Activated B cell treated with CpG ODN at 0.5 μM for 24 hours (primary cell): ENCODE data around the gene PCDHGA1. TPM values are rescaled to one million over a fixed set of nuclear protein-coding genes. Genes with fewer than 3 reads are reported as not detected.
"Not testable (repeated sequence)": the region's sequence is repeated elsewhere in the genome, so short reads cannot be mapped to it uniquely, and the experiment has no call there.

Experiments used
- ATAC-seq: fragments of 200-7000 bp; cut with Tn5 transposase; one replicate; pipeline ENCODE4 v1.10.0; 2021; ENCODE audit warnings: low read depth, mild to moderate bottlenecking, moderate library complexity
- CTCF ChIA-PET: fragments of 350-600 bp; sonication (Branson Sonifier 250); formaldehyde crosslinking; loops from one replicate; lab custom pipeline; 2021; ENCODE audit warnings: antibody characterized with exemption; lab: Charles Lee
- POLR2A ChIA-PET: fragments of 350-600 bp; sonication (Branson Sonifier 250); formaldehyde crosslinking; loops from one replicate; lab custom pipeline; 2021; ENCODE audit warnings: antibody characterized with exemption; lab: Charles Lee
- DNase-seq: peaks from one replicate; pipeline ENCODE4 v3.0.0; 2022
- H3K27ac Mint-ChIP-seq: one replicate; pipeline ENCODE4 v1.8.0; 2020; ENCODE audit warnings: mixed read lengths
- H3K27me3 Mint-ChIP-seq: one replicate; pipeline ENCODE4 v1.8.0; 2021; ENCODE audit warnings: mixed read lengths
- H3K36me3 Mint-ChIP-seq: one replicate; pipeline ENCODE4 v1.8.0; 2021; ENCODE audit warnings: low read depth, mixed read lengths
- H3K4me1 Mint-ChIP-seq: one replicate; pipeline ENCODE4 v1.8.0; 2021; ENCODE audit warnings: mixed read lengths
- H3K4me3 Mint-ChIP-seq: one replicate; pipeline ENCODE4 v1.8.0; 2020; ENCODE audit warnings: mild to moderate bottlenecking, mixed read lengths
- H3K9me3 Mint-ChIP-seq: one replicate; pipeline ENCODE4 v1.8.0; 2020; ENCODE audit warnings: mixed read lengths
- CTCF ChIP-seq: fragments of 200-600 bp; IDR thresholded peaks from one replicate; pipeline ENCODE4 v1.8.0; 2022; ENCODE audit warnings: antibody characterized with exemption, mild to moderate bottlenecking
- intact Hi-C: fragments of 100-400 bp; cut with micrococcal nuclease; formaldehyde crosslinking; loops from one replicate; pipeline ENCODE4 v1.15.1; 2024
- total RNA-seq: library from RNA; stranded (reverse); gene quantifications from 2 replicates; pipeline ENCODE4 v1.2.3, GENCODE V29; 2022

The PCDHGA1 gene
- total RNA-seq, 1 donor from 2014 or later = 0.29 TPM

GRCh38 chr5:141398608-141399007, 68.3 kb downstream of the PCDHGA1 start:
- POLR2A ChIA-PET = no interaction called here
- peaks cover 15% of the 10 kb centered on the region for H3K9me3 Mint-ChIP-seq
- ATAC-seq (no peak), DNase-seq (no peak)
- no peaks in the 10 kb centered on the region for H3K36me3 Mint-ChIP-seq
- CTCF ChIA-PET = interaction anchor here (1.5 to 1.8 kb wide), 2 partner anchors 24 to 126 kb away, joined by 3 to 6 read pairs; no protein-coding TSS in a partner anchor
- intact Hi-C loops = no loop called here
- no peak overlapping the region for H3K27ac Mint-ChIP-seq
- peaks cover 6% of the 10 kb centered on the region for H3K4me1 Mint-ChIP-seq
- TF ChIP-seq CTCF = no peak
- no peak overlapping the region for H3K4me3 Mint-ChIP-seq
- peaks cover 53% of the 10 kb centered on the region for H3K27me3 Mint-ChIP-seq

GRCh38 chr5:141399555-141400258, 69.4 kb downstream of the PCDHGA1 start:
- Mint-ChIP-seq H3K27ac (no peak overlapping the region), H3K4me1 (peaks cover 6% of the 10 kb centered on the region), H3K9me3 (peaks cover 17% of the 10 kb centered on the region), H3K4me3 (no peak overlapping the region), H3K36me3 (no peaks in the 10 kb centered on the region), H3K27me3 (peaks cover 55% of the 10 kb centered on the region)
- CTCF ChIA-PET = no interaction called here
- intact Hi-C loops = no loop called here
- no peak for DNase-seq
- POLR2A ChIA-PET = interaction anchor here (0.6 kb wide), 1 partner anchor 351 kb away, joined by 3 read pairs; no protein-coding TSS in a partner anchor
- no peak for ATAC-seq
- TF ChIP-seq CTCF = no peak

- no peak for DNase-seq
- TF ChIP-seq CTCF = no peak
- no peak for ATAC-seq
- intact Hi-C loops = no loop called here
- Mint-ChIP-seq H3K9me3 (peaks cover 21% of the 10 kb centered on the region), H3K4me3 (peak within 1 kb of the TSS; percentile 70), H3K4me1 (peaks cover 6% of the 10 kb centered on the region), H3K27ac (no peak within 1 kb of the TSS), H3K36me3 (no peaks in the 10 kb centered on the region), H3K27me3 (peaks cover 51% of the 10 kb centered on the region)
- ChIA-PET CTCF (no interaction called here), POLR2A (no interaction called here)
Observed at GRCh38 chr5:141402553-141403243, 72.4 kb downstream of the PCDHGA1 start, which contains the start of gene PCDHGA9. PCDHGA9 (plus strand) TSS chr5:141402778; CDS start chr5:141402953, 175 bp downstream.

- Mint-ChIP-seq H3K4me3 (no peak overlapping the region), H3K9me3 (peaks cover 21% of the 10 kb centered on the region), H3K27ac (no peak overlapping the region), H3K27me3 (peaks cover 53% of the 10 kb centered on the region), H3K4me1 (peaks cover 6% of the 10 kb centered on the region), H3K36me3 (no peaks in the 10 kb centered on the region)
- no peak for DNase-seq
- no peak for TF ChIP-seq CTCF
- CTCF ChIA-PET = no interaction called here
- ATAC-seq = no peak
- intact Hi-C loops = no loop called here
- POLR2A ChIA-PET = no interaction called here
Observed at GRCh38 chr5:141403387-141403786, 73.1 kb downstream of the PCDHGA1 start.

- H3K27me3 Mint-ChIP-seq = peaks cover 52% of the 10 kb centered on the region
- peak within 1 kb of the TSS; percentile 62 for H3K4me3 Mint-ChIP-seq
- H3K9me3 Mint-ChIP-seq = peaks cover 20% of the 10 kb centered on the region
- CTCF ChIA-PET = interaction anchor here (0.7 to 2.3 kb wide), 5 partner anchors 10 to 160 kb away, joined by 3 to 9 read pairs (median 3); partner anchors contain the start of genes PCDHGB5 and PCDHGC3
- peak within 1 kb of the TSS; percentile 1 for H3K27ac Mint-ChIP-seq
- DNase-seq, H3K36me3 Mint-ChIP-seq, intact Hi-C loops, H3K4me1 Mint-ChIP-seq, POLR2A ChIA-PET: not testable (repeated sequence)
- ATAC-seq = peak; percentile 78
Observed at GRCh38 chr5:141407790-141408505, 77.6 kb downstream of the PCDHGA1 start, which contains the start of gene PCDHGB6. PCDHGB6 (plus strand) TSS chr5:141408021; CDS start chr5:141408203, 182 bp downstream.
